ENCODE data around the gene CAPS.

Gene CAPS

GRCh38 chr19:5891572-5891937, 22.5 kb upstream of the CAPS start:
- H3K4me3 ChIP-seq (ENCODE audit: low read depth, low read length), result no peak overlapping the region
- DNase-seq (ENCODE audit: low read depth, low spot score), result no peak
- POLR2A ChIA-PET, result interaction anchor here (1.1 kb wide), 1 partner anchor 11 kb away, joined by 4 read pairs; the partner anchor contains the start of gene NDUFA11
- CTCF ChIA-PET, result interaction anchor here (0.7 to 5.0 kb wide), 14 partner anchors 8 to 131 kb away, joined by 3 to 100 read pairs (median 5); partner anchors contain the start of genes NDUFA11, NRTN and VMAC
- TF ChIP-seq, protein P1, sequence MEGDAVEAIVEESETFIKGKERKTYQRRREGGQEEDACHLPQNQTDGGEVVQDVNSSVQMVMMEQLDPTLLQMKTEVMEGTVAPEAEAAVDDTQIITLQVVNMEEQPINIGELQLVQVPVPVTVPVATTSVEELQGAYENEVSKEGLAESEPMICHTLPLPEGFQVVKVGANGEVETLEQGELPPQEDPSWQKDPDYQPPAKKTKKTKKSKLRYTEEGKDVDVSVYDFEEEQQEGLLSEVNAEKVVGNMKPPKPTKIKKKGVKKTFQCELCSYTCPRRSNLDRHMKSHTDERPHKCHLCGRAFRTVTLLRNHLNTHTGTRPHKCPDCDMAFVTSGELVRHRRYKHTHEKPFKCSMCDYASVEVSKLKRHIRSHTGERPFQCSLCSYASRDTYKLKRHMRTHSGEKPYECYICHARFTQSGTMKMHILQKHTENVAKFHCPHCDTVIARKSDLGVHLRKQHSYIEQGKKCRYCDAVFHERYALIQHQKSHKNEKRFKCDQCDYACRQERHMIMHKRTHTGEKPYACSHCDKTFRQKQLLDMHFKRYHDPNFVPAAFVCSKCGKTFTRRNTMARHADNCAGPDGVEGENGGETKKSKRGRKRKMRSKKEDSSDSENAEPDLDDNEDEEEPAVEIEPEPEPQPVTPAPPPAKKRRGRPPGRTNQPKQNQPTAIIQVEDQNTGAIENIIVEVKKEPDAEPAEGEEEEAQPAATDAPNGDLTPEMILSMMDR (IDR thresholded peaks at IDR 0.05; ENCODE audit: insufficient read depth, low read length, missing control alignments), result no peak

- TF ChIP-seq, protein P1 (IDR thresholded peaks at IDR 0.05; ENCODE audit: insufficient read depth, low read length, missing control alignments), result peak; percentile 93
- POLR2A ChIA-PET, result interaction anchor here (0.7 to 1.6 kb wide), 2 partner anchors 11 to 88 kb away, joined by 3 to 5 read pairs; partner anchors contain the start of gene NDUFA11
- no peak overlapping the region for H3K4me3 ChIP-seq (ENCODE audit: low read depth, low read length)
- DNase-seq (ENCODE audit: low read depth, low spot score), result no peak
- CTCF ChIA-PET, result interaction anchor here (0.7 to 5.0 kb wide), 15 partner anchors 10 to 130 kb away, joined by 3 to 100 read pairs (median 5); partner anchors contain the start of genes NDUFA11, NRTN and VMAC
These were observed 21.9 kb upstream of the CAPS start for GRCh38 chr19:5891938-5892771.

DNA sequence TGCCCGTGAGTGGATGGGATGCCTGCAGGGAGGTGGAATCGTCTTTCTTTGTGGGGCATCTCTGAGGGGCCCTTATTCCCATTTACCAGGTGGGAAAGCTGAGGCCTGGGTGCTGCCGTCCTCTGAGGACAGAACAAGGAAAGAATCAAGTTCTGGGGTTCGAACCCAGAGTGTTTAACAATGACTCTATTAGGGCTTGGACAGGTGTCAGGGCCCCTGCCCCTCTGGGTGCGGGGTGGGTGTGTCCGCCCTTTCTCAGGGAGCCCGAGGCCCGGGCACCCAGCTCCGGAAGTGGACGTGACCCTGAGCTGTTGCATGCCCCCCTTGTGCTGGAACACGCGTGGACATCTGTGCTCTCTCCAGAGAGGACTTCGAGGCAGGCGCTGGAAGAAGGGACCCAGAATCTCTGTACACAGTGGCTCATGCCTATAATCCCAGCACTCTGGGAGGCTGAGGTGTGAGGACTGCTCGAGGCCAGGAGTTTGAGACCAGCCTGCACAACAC, 21.2 kb upstream of the CAPS start:
- H3K4me3 ChIP-seq (ENCODE audit: low read depth, low read length), result no peak overlapping the region
- no peak for DNase-seq (ENCODE audit: low read depth, low spot score)
- TF ChIP-seq, protein P1 (IDR thresholded peaks at IDR 0.05; ENCODE audit: insufficient read depth, low read length, missing control alignments), result no peak
- ChIA-PET POLR2A (interaction anchor here (0.7 to 1.6 kb wide), 2 partner anchors 11 to 89 kb away, joined by 3 to 5 read pairs; partner anchors contain the start of gene NDUFA11), CTCF (interaction anchor here (0.7 to 5.0 kb wide), 15 partner anchors 9 to 129 kb away, joined by 3 to 100 read pairs (median 5); partner anchors contain the start of genes NDUFA11, NRTN and VMAC)

DNA sequence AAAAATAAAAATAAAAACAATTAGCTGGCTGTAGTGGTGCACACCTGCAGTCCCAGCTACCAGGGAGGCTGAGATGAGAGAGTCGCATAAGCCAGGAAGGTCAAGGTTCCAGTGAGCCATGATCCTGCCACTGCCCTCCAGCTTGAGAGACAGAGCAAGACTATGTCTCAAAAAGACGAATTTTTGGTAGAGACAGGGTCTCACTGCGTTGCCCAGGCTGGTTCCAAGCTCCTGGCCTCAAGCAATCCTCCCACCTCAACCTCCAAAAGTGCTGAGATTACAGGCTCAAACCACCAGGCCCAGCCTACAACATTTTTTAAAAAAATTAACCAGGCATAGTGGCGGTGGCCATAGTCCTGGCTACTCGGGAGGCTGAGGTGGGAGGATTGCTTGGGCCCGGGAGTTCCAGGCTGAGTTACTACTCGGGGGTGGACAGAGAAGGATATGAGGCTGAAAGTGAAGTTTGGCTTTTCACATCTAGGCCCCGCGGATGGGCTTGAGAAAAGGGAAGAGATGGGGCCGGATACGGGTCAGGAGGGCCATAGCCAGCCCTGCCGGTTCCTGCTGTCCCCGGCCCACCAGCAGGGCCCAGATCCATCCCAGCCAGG, 20.7 kb upstream of the CAPS start:
- CTCF ChIA-PET, result interaction anchor here (0.6 to 5.0 kb wide), 15 partner anchors 10 to 129 kb away, joined by 3 to 100 read pairs (median 4); partner anchors contain the start of genes NDUFA11, NRTN and VMAC
- no peak for DNase-seq (ENCODE audit: low read depth, low spot score)
- no peak overlapping the region for H3K4me3 ChIP-seq (ENCODE audit: low read depth, low read length)
- TF ChIP-seq, protein P1 (IDR thresholded peaks at IDR 0.05; ENCODE audit: insufficient read depth, low read length, missing control alignments), result no peak
- POLR2A ChIA-PET, result interaction anchor here (1.6 kb wide), 1 partner anchor 10 kb away, joined by 5 read pairs; the partner anchor contains the start of gene NDUFA11

- DNase-seq (ENCODE audit: low read depth, low spot score), result no peak
- POLR2A ChIA-PET, result no interaction called here
These were observed 19.9 kb upstream of the CAPS start for GRCh38 chr19:5893907-5894703.

More at GRCh38 chr19:5893907-5894703, 19.9 kb upstream of the CAPS start:
- H3K4me3 ChIP-seq (ENCODE audit: low read depth, low read length), result no peak overlapping the region
- CTCF ChIA-PET, result interaction anchor here (0.6 to 5.0 kb wide), 7 partner anchors 9 to 122 kb away, joined by 3 to 100 read pairs (median 4); partner anchors contain the start of genes NDUFA11, NRTN and VMAC
- TF ChIP-seq, protein P1 (IDR thresholded peaks at IDR 0.05; ENCODE audit: insufficient read depth, low read length, missing control alignments), result no peak
